ENCODE results near the gene FER.
A peak's percentile ranks its signal among the peaks of the same experiment; 100 is the strongest.

The FER gene

DNA sequence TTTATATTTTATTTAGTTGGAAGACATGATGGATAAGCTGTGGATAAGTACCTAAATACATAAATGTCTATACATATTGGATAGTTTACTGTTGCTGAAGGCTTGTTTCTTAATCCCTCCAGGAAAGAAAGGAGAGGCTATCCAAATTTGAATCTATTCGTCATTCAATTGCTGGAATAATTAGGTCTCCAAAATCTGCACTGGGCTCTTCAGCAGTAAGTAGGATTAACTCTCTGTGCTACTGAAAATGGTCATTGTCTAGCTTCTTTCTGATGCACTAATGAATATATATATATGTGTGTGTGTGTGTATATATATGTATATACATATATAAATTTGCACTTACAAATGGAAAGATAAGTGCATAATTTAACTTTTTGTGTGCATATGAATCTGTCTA, 198.3 kb downstream of the FER start:
- no peak overlapping the region for H3K27ac ChIP-seq (ENCODE audit: low read depth, low read length)
- H3K27me3 ChIP-seq (ENCODE audit: insufficient read depth, low read length): no peaks in the 10 kb centered on the region
- 0 out of 2 replicates have a peak, but pooled peaks cover 2% of the 10 kb centered on the region for H3K36me3 ChIP-seq (ENCODE audit: insufficient read depth, low read length)

DNA sequence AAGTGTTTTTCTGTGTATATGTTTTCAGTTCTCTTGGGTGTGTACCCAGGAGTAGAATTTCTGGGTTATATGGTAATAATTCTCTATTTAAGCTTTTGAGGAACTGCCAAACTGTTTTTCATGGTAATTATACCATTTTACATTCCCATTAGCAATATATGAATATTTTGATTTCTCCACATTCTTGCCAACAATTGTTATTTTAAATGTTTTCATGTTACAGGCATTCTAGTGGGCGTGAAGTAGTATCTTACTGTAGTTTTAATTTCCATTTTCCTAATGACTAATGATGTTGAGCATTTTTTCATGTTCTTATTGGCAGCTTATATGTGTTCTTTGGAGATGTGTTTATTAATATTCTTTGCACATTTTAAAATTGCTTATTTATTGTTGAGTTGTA, 199.5 kb downstream of the FER start:
- Histone ChIP-seq H3K4me3 (ENCODE audit: low read depth, low read length) (no peak overlapping the region), H3K27me3 (ENCODE audit: insufficient read depth, low read length) (no peaks in the 10 kb centered on the region), H3K27ac (ENCODE audit: low read depth, low read length) (no peak overlapping the region), H2AFZ (ENCODE audit: low read length, unreplicated experiment) (no peak overlapping the region), H3K4me1 (ENCODE audit: control insufficient read depth, insufficient read depth, low read length, unreplicated experiment) (no peaks in the 10 kb centered on the region), H3K79me2 (ENCODE audit: control insufficient read depth, insufficient read depth, low read length, unreplicated experiment) (no peaks in the 10 kb centered on the region), H3K36me3 (ENCODE audit: insufficient read depth, low read length) (0 out of 2 replicates have a peak, but pooled peaks cover 2% of the 10 kb centered on the region)

More for the DNA sequence above, 198.3 kb downstream of the FER start:
- H3K79me2 ChIP-seq (ENCODE audit: control insufficient read depth, insufficient read depth, low read length, unreplicated experiment): no peaks in the 10 kb centered on the region
- H3K4me1 ChIP-seq (ENCODE audit: control insufficient read depth, insufficient read depth, low read length, unreplicated experiment): no peaks in the 10 kb centered on the region
- no peak overlapping the region for H3K4me3 ChIP-seq (ENCODE audit: low read depth, low read length)
- no peak overlapping the region for H2AFZ ChIP-seq (ENCODE audit: low read length, unreplicated experiment)

DNA sequence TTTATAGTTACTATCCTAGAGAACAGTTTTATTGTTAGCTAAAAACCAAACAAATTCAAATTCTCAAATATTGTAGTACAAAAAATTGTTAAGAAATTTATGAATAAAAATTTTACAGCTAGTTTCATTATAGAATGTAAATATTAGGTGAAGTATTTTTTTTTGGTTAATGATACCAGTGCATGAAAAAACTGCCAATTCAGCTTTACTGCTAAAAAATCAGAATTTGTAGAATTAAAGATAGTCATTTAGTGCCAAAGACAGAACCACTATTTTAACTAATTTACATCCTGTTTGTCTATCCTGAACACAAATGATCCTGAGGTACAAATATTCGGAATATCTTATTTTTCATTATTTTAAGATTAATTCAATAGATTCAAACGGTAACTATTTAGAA, 202.6 kb downstream of the FER start:
- H3K27ac ChIP-seq (ENCODE audit: low read depth, low read length): no peak overlapping the region
- no peaks in the 10 kb centered on the region for H3K27me3 ChIP-seq (ENCODE audit: insufficient read depth, low read length)
- no peaks in the 10 kb centered on the region for H3K79me2 ChIP-seq (ENCODE audit: control insufficient read depth, insufficient read depth, low read length, unreplicated experiment)
- no peak overlapping the region for H2AFZ ChIP-seq (ENCODE audit: low read length, unreplicated experiment)
- no peaks in the 10 kb centered on the region for H3K4me1 ChIP-seq (ENCODE audit: control insufficient read depth, insufficient read depth, low read length, unreplicated experiment)
- no peak overlapping the region for H3K4me3 ChIP-seq (ENCODE audit: low read depth, low read length)
- H3K36me3 ChIP-seq (ENCODE audit: insufficient read depth, low read length): 0 out of 2 replicates have a peak, but pooled peaks cover 2% of the 10 kb centered on the region

DNA sequence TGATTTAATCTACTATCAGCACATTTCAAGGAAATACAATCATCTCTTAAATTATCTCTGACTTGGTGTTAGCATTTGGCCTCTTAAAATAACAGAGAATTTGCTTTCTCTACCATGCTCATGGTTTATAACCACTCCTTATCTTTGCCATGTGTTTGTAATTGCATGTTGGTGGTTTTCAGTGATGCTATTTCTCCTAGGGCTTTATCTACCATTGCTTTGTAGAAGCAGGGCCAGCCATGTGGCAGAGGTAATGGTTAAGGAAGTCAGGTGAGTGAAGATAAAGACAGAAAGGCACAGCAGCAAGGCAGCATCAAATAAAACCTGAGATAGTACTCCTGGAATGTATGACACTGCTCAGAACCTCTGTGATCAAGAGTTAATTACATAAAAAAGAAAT, 206.2 kb downstream of the FER start:
- H3K27me3 ChIP-seq (ENCODE audit: insufficient read depth, low read length): no peaks in the 10 kb centered on the region
- H3K36me3 ChIP-seq (ENCODE audit: insufficient read depth, low read length): no peaks in the 10 kb centered on the region
- H2AFZ ChIP-seq (ENCODE audit: low read length, unreplicated experiment): no peak overlapping the region
- no peak overlapping the region for H3K27ac ChIP-seq (ENCODE audit: low read depth, low read length)
- no peaks in the 10 kb centered on the region for H3K79me2 ChIP-seq (ENCODE audit: control insufficient read depth, insufficient read depth, low read length, unreplicated experiment)
- no peak overlapping the region for H3K4me3 ChIP-seq (ENCODE audit: low read depth, low read length)
- H3K4me1 ChIP-seq (ENCODE audit: control insufficient read depth, insufficient read depth, low read length, unreplicated experiment): no peaks in the 10 kb centered on the region

DNA sequence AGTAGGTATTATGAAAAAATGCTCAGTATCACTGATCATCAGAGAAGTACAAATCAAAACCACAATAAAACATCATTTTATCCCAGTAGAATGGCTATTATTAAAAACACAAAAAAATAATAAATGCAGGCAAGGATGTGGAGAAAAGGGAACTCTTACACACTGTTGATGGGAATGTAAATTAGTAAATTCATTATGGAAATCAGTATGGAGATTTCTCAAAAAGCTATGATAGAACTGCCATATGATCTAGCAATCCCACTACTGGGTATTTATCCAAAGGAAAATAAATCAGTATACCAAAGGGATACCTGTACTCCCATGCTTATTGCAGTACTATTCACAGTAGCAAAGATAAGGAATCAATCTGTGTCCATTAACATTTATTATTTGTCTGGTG, 209.6 kb downstream of the FER start:
- peaks cover 3% of the 10 kb centered on the region for H3K4me1 ChIP-seq (ENCODE audit: control insufficient read depth, insufficient read depth, low read length, unreplicated experiment)
- no peak overlapping the region for H2AFZ ChIP-seq (ENCODE audit: low read length, unreplicated experiment)
- no peaks in the 10 kb centered on the region for H3K27me3 ChIP-seq (ENCODE audit: insufficient read depth, low read length)

DNA sequence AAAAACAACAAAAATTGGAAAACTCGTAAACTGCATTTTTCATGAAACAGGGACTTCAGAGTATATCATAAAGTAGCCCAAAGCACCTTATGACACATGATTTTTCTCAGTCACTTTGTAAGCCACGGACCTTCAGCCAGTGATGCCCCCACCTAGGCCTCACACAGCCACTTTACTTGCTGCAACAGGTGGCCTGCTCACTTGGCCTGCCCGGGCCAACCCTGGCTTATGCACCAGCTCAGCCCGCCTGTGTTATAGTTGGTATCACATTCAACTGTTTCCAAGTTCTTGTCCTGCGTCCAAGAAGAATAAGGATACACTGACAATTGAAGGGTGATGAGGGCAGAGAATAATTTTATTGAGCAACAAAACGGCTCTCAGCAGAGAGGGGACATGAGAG, 219.2 kb downstream of the FER start:
- no peak overlapping the region for H2AFZ ChIP-seq (ENCODE audit: low read length, unreplicated experiment)
- H3K4me1 ChIP-seq (ENCODE audit: control insufficient read depth, insufficient read depth, low read length, unreplicated experiment): no peaks in the 10 kb centered on the region
- H3K36me3 ChIP-seq (ENCODE audit: insufficient read depth, low read length): peaks cover 5% of the 10 kb centered on the region; the same call in 1 of the 2 replicates
- no peaks in the 10 kb centered on the region for H3K27me3 ChIP-seq (ENCODE audit: insufficient read depth, low read length)
- no peak overlapping the region for H3K4me3 ChIP-seq (ENCODE audit: low read depth, low read length)
- H3K27ac ChIP-seq (ENCODE audit: low read depth, low read length): no peak overlapping the region
- H3K79me2 ChIP-seq (ENCODE audit: control insufficient read depth, insufficient read depth, low read length, unreplicated experiment): no peaks in the 10 kb centered on the region

More for the DNA sequence above, 209.6 kb downstream of the FER start:
- Histone ChIP-seq H3K79me2 (ENCODE audit: control insufficient read depth, insufficient read depth, low read length, unreplicated experiment) (no peaks in the 10 kb centered on the region), H3K27ac (ENCODE audit: low read depth, low read length) (no peak overlapping the region), H3K36me3 (ENCODE audit: insufficient read depth, low read length) (no peaks in the 10 kb centered on the region), H3K4me3 (ENCODE audit: low read depth, low read length) (no peak overlapping the region)

DNA sequence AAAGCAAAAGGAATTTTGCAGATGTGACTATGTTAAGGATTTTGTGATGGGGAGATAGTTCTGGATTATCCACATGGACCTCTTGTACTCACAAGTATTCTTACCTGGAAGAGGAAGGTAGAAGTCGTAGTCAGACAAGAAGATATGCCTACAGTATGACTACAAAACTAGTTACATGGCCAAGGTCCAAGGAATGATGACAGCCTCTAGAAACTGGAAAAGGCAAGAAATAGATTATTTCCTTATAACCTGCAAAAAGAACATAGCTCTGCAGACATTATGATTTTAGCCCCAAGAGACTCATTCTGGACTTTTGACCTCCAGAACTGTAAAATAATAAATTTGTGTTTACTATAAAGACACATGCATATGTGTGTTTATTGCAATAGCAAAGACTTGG, 226.9 kb downstream of the FER start:
- H3K27me3 ChIP-seq (ENCODE audit: insufficient read depth, low read length): no peaks in the 10 kb centered on the region
- H3K4me1 ChIP-seq (ENCODE audit: control insufficient read depth, insufficient read depth, low read length, unreplicated experiment): no peaks in the 10 kb centered on the region
- no peak overlapping the region for H3K27ac ChIP-seq (ENCODE audit: low read depth, low read length)
- no peaks in the 10 kb centered on the region; the same call in 1 of the 2 replicates for H3K36me3 ChIP-seq (ENCODE audit: insufficient read depth, low read length)
- H3K4me3 ChIP-seq (ENCODE audit: low read depth, low read length): no peak overlapping the region
- no peak overlapping the region for H2AFZ ChIP-seq (ENCODE audit: low read length, unreplicated experiment)
- H3K79me2 ChIP-seq (ENCODE audit: control insufficient read depth, insufficient read depth, low read length, unreplicated experiment): no peaks in the 10 kb centered on the region

DNA sequence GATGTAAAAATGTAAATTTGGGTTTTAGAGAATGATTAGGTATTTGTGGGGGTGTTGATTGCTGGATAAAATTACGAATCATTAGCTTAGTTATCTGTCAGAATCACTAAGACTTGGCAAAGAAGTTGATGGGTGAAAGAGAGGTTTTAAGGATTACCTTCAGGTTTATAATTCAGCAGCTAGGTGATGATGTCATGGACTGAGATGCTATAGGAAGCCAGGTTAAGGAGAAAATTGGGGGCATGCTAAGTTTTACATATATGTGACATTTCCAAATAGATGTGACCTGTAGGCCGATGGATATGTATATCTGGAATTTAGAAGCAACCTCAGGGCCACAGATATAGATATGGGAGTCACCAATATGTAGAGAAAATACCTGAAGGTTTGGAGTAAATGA, 228.0 kb downstream of the FER start:
- H3K4me3 ChIP-seq (ENCODE audit: low read depth, low read length): no peak overlapping the region
- no peaks in the 10 kb centered on the region; the same call in 1 of the 2 replicates for H3K36me3 ChIP-seq (ENCODE audit: insufficient read depth, low read length)
- no peaks in the 10 kb centered on the region for H3K27me3 ChIP-seq (ENCODE audit: insufficient read depth, low read length)
- no peaks in the 10 kb centered on the region for H3K4me1 ChIP-seq (ENCODE audit: control insufficient read depth, insufficient read depth, low read length, unreplicated experiment)
- H3K79me2 ChIP-seq (ENCODE audit: control insufficient read depth, insufficient read depth, low read length, unreplicated experiment): no peaks in the 10 kb centered on the region
- no peak overlapping the region for H2AFZ ChIP-seq (ENCODE audit: low read length, unreplicated experiment)
- H3K27ac ChIP-seq (ENCODE audit: low read depth, low read length): no peak overlapping the region

DNA sequence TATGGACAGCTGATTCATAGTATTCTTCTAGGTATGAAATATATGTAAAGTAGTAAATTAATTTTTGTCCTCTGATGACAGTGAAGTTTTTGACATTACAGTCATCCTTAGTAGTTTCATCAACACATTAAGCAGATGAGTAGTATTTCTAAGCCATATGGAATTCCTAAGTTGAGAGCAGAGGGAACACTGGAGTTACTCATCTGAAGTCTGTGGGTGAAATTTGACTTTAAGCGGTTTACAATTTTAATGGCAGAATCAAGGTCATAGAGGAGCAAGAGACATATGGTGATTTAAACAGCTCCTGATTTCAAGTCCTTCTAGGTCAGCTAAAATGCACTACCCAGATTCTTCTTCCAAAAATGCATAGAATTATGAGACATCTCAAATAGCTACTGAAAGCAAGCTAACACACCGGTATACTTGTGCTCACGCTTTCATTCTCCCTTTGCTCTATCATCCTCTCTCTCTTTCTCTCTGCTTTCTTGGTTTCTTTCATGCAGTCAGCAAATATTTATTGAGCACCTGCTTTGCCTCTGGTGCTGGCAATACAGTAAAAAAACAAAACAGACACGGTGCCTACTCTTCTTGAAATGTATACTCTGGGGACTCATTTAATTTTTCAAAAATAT, 235.9 kb downstream of the FER start:
- no peak overlapping the region for H2AFZ ChIP-seq (ENCODE audit: low read length, unreplicated experiment)
- no peak overlapping the region for H3K4me3 ChIP-seq (ENCODE audit: low read depth, low read length)
- H3K27me3 ChIP-seq (ENCODE audit: insufficient read depth, low read length): no peaks in the 10 kb centered on the region
- no peak overlapping the region for H3K27ac ChIP-seq (ENCODE audit: low read depth, low read length)
- H3K36me3 ChIP-seq (ENCODE audit: insufficient read depth, low read length): no peaks in the 10 kb centered on the region
- H3K4me1 ChIP-seq (ENCODE audit: control insufficient read depth, insufficient read depth, low read length, unreplicated experiment): no peaks in the 10 kb centered on the region
- no peaks in the 10 kb centered on the region for H3K79me2 ChIP-seq (ENCODE audit: control insufficient read depth, insufficient read depth, low read length, unreplicated experiment)

DNA sequence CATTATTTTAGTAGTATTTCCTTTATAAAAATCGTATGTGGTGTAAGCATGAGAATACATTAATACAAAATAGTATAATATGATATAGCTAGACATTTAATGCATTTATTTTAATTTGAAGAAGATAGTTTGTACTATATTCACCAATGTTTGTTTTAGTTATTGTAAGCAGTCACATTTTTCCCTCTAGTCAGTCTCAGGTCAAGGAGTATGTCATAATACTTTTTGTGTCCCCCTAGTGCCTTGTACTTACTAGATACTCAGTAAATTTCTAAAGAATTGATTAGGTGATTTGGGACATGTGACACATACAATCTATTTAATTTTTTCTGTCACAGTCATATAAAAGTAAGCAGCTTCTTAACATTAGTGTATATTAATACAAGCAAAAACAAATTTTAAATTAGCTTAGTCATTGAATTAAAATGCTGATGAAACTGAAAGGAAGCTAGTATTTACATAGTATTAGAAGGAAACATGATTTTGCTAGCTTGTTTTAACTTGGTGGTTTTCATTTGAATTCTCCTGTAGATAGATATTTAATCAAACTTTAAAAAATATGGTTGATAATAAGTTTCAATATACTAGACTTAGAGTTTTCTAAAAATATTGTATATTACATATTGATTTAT, 242.2 kb downstream of the FER start:
- Histone ChIP-seq H3K4me3 (ENCODE audit: low read depth, low read length) (peak overlapping the region; percentile 41), H3K4me1 (ENCODE audit: control insufficient read depth, insufficient read depth, low read length, unreplicated experiment) (no peaks in the 10 kb centered on the region), H3K27me3 (ENCODE audit: insufficient read depth, low read length) (no peaks in the 10 kb centered on the region), H3K79me2 (ENCODE audit: control insufficient read depth, insufficient read depth, low read length, unreplicated experiment) (no peaks in the 10 kb centered on the region), H2AFZ (ENCODE audit: low read length, unreplicated experiment) (peak overlapping the region; percentile 43), H3K36me3 (ENCODE audit: insufficient read depth, low read length) (no peaks in the 10 kb centered on the region; the same call in 1 of the 2 replicates), H3K27ac (ENCODE audit: low read depth, low read length) (0 out of 2 replicates have a peak overlapping the region, but pooled peaks have one; percentile 2)

All from ACC112 (cell line).